MM.1S (cell line): ENCODE measurements around the gene MBD5.
"Not testable (repeated sequence)": the region's sequence is repeated elsewhere in the genome, so short reads cannot be mapped to it uniquely, and the experiment has no call there.

Source experiments
- CTCF ChIP-seq: fragments of 300-600 bp; sonication (generic); IDR thresholded peaks from 2 replicates; pipeline ENCODE4 v1.5.1; 2016; ENCODE audit warnings: antibody characterized with exemption, low read length, mixed read lengths
- EZH2 ChIP-seq: fragments of 300-600 bp; sonication (generic); optimal IDR thresholded peaks from 2 replicates; pipeline ENCODE3; 2017; ENCODE audit warnings: low read depth, mild to moderate bottlenecking, antibody characterized with exemption, low read length, mixed read lengths

GRCh38 chr2:148002420-148002819 is 18.5 kb upstream of the MBD5 start:
- not testable (repeated sequence) for TF ChIP-seq EZH2, CTCF
